GM19463 (cell line): ENCODE measurements around the gene DNAH6.
"Not testable (repeated sequence)": the region's sequence is repeated elsewhere in the genome, so short reads cannot be mapped to it uniquely, and the experiment has no call there.

ENCODE experiments used
- ATAC-seq: cut with Tn5 transposase; IDR thresholded peaks from one replicate; pipeline ENCODE4 v1.9.1; 2021; ENCODE audit warnings: mild to moderate bottlenecking, moderate library complexity; ENCODE audit not compliant: unreplicated experiment

DNAH6 gene, protein sequence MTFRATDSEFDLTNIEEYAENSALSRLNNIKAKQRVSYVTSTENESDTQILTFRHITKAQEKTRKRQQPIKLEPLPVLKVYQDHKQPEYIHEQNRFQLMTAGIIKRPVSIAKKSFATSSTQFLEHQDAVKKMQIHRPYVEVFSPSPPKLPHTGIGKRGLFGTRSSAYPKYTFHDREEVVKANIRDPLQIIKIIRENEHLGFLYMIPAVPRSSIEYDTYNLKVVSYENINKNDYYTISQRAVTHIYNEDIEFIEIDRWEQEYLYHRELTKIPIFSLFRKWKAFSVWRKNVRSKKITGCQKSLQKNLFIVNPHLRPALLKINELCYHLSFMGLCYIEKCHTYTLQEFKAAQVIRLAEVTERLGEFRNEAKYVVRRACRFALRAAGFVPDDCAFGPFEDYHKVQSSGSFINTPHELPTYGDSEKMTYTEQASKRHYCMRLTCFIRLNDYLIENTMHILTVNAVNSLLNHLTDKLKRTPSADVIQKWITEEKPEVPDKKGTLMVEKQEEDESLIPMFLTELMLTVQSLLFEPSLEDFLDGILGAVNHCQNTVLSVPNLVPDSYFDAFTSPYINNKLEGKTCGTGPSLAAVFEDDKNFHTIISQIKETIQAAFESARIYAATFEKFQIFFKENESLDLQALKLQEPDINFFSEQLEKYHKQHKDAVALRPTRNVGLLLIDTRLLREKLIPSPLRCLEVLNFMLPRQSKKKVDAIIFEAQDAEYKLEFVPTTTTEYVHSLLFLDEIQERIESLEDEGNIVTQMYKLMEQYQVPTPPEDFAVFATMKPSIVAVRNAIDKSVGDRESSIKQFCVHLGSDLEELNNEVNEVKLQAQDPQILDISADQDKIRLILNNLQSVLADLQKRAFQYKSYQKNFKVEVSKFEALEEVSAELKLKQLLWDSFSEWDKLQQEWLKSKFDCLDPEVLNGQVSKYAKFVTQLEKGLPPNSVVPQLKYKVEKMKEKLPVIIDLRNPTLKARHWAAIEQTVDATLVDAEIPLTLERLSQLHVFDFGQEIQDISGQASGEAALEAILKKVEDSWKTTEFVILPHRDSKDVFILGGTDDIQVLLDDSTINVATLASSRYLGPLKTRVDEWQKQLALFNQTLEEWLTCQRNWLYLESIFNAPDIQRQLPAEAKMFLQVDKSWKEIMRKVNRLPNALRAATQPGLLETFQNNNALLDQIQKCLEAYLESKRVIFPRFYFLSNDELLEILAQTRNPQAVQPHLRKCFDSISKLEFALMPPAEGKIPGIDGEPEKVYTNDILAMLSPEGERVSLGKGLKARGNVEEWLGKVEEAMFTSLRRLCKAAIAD (N-terminal part only)

DNA sequence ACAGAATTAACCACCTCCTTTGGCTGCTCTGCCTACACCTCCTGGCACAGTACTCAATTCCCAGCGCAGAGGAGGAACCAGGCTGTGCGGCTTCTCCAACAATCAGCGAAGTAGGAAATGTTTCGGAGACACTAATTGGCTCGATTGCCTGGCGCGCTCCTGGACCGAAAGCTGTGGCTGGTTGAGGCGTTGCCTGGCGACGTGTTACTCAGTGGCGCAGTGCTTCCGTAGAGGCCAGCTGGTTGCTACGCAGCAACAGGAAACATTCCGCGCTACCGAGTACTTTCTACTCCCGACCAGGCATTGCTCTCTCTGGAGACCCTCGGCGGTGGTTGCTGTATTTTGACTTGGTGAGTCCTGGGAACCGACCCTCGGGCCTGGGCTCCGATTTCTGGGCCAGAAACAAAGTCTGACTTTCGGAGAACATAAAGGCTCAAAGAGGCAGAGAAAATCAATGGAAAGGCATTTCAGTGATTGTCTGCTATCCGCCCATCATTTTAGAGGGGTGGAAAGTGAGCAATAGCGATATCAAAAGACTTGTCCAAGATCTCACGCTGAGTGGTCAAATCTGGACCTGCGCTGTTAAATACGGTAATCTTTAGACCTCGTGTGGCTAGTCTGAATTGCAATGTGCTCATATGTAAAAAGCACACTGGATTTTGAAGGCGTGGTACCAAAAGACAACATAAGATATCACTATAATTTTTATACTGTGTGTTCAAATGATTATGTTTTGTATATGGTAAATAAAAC lies at the start of gene DNAH6:
TSS of gene DNAH6 (plus strand) at position 265 of the 753 bp plus-strand sequence. CDS start 1,329 bp downstream, outside the sequence.
- ATAC-seq: peak; percentile 100

DNA sequence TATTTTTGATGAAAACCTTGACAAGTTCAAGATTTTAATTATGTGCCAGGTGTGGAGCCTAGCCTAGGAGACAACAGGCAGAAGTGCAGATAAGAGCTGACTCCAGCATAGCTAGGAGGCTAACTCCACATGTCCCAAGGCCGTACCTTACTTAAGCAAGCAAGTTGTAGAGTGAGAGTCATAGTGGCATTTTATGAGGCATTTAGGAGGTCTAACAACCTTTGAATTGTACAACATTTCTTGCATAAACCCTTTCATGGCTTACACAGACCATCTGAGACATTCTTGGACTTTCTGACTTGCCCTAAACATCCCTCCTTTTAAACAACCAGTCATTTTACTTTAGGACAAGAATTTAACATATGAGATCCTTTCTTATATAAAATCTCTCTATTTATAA lies 48.9 kb upstream of the DNAH6 start:
- no peak for ATAC-seq

DNA sequence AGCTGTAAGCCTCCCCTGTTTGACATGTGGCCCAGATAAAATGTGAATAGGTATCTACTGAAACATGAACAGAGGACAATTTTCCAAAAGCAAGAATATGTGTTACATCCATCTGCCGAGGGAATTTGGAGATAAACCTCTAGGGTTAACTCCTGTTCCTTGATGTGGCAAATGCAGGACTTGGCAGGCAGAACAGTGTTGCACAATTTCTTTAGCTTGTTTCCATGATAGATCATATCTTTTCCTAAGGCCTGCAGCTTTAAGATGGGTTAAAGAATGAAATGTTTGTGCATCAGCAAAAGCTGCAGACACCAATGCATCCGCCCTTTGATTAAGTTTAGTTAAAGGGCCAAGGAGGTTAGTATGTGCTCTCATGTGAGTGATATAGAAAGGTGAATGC lies 43.9 kb upstream of the DNAH6 start:
- not testable (repeated sequence) for ATAC-seq

DNA sequence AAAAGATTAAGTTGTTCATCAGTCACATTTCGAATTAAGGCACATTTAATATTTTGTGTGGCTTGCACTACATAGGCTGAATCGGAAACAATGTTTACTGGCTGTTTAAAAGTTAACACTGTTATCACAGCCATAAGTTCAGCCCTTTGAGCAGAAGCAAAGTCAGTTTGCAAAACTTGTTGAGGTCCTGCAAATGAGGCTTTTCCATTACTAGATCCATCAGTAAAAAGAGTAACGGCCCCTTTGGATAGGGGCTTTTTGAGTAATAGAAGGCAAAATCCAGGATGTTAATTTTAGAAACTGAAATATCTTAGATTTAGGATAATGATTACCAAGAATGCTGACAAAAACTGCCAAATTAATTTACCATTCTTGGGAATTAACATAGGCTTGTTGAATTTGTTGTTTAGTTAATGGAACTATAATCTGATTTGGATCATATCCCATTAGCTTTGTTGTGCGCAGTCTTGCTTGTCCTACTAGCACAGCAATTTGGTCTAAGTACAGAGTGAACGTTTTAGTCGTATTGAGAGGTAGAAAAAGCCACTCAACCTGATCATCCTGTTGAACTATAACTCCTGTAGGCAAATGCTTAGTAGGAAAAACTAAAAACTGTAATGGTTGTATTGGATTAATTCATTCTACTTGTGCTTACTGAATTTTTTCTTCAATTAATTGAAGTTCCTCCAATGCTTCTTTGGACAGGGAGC lies 43.3 kb upstream of the DNAH6 start:
- ATAC-seq: no peak

DNA sequence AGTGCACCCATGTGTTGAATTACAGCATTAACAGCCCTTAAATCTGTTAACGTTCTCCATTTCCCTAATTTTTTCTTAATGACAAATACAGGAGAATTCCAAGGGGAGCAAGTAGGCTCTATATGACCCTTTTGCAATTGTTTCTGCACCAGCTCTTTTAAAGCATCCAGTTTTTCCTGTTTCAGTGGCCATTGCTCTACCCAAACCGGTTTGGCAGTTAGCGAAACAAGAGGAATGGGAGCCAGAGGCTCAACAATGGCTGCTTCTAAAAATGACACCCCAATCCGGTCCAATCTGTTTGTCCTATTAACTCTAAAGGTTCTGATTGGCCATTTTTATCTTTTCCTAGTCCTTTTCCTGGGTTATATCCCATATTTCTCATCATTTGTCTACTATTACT lies 42.1 kb upstream of the DNAH6 start:
- no peak for ATAC-seq

DNA sequence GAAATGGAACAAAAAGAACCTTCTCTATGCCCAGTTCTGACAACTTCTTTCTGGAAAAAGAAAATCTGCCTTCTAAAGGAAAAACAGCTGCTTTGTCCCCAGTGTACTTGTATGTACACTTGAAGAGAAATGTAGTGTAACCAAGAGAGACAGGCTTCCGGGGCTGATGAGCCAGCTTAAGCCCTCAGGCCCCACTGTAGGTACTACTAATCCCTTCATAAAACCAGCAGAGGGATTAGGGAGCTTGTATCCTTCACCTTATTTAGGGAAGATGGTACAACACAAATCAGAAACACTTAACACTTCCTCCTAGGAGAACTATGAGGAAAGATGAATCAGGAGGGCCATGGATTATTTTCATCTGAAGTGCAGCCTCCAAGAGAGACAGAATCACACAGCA lies 38.4 kb upstream of the DNAH6 start:
- no peak for ATAC-seq

DNA sequence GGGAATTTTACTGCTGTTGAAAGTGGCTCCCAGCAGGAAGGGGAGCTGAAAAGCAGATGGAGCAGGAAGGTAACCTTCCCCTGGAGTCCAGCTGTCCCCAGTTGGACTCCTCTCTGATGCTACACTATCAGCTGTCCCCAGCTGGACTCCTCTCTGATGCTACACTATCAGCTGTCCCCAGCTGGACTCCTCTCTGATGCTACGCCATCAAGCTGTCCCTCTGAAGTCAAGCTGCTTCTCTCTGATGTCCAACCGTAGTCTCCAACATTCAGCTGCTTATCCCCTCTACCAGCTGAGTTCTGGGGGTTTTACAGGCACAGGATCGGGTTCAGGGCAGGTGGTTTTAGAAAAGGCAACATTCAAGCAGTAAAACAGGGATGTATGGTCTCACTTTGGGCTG lies 37.4 kb upstream of the DNAH6 start:
- ATAC-seq: no peak

DNA sequence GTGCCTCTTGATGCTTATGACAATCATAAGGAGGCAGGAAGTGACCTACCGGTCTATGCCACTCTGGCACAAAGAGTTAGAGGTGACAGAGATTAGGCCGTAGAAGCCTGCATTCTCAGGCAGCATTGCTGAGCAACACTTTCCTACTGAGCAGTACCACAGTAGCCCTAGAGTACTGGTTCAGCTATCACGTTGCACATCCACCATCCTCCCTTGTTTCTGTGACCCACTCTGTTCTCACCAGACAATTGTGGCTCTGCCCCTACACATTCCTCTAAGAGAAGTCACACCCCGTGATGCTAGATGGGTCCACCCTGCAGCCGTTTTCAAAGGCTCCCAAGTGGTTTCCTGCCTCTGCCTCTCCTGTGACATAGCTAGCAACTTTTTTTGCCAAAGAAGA lies 34.6 kb upstream of the DNAH6 start:
- ATAC-seq: no peak

DNA sequence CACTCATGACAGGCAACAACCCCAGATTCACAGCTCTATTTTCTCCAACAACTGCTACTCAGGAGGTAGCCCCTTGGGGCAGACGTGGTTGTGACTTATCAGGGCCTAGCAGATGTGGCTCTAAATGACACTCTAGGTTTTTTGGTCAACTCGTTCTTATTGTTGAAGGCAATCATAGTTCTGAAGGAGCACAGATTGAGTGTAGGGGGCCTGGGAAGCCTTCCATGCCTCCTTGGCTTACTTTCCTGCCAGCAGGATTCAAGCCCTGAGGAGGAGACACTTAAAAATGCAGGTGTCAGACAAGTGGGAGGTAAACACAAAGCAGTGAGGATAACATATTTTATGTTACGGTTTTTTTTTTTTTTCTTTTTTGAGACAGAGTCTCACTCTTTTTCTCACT lies 33.7 kb upstream of the DNAH6 start:
- ATAC-seq: no peak

DNA sequence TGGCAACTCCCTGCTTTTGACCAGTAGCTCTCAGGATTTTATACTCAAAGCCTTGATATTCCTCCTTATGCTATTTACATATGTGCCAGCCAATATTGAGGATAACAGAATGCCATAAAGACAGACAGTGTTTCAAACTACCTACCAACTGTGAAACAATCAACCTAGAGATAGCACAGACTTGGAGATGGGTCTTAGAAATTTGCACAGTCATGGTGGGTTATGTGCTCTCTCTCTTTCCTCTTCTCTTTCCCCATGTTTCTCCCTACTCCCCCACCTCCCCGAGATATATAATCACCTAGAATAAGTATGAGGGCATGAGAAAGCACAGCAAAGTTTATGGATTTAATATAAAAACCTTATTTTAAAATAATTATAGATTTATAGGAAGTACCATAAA lies 33.0 kb upstream of the DNAH6 start:
- ATAC-seq: no peak

DNA sequence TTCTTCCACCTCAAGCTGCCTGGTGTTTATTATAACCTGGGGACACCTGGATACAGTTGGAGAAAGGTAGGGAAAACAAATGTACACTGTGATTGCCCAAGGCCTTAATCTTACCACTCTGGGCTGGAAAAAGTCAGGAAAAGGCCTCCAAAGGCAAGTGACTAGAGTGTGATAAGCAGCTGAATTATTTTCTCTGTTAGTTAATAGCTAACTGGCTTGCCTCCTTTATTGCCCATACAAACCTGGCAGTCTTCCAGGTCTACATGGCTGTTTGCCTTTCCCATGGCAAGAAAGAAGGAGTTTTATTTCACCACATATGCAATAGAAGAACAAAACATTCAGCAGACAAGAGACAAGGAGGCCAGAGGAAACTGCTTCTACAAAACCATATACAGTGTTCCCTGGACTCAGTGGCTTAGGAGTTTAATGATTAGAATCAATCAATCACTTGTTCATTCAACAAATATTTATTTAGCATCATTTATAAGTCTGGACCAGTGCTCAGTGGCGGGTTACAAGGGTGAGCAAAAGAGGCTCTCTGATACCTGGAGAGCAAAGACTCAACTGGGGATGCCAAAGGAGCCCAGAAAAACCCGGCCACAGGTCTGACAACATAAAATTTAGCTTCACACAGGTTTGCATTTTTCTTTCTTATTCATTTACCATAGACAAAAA lies 29.7 kb upstream of the DNAH6 start:
- ATAC-seq: no peak

DNA sequence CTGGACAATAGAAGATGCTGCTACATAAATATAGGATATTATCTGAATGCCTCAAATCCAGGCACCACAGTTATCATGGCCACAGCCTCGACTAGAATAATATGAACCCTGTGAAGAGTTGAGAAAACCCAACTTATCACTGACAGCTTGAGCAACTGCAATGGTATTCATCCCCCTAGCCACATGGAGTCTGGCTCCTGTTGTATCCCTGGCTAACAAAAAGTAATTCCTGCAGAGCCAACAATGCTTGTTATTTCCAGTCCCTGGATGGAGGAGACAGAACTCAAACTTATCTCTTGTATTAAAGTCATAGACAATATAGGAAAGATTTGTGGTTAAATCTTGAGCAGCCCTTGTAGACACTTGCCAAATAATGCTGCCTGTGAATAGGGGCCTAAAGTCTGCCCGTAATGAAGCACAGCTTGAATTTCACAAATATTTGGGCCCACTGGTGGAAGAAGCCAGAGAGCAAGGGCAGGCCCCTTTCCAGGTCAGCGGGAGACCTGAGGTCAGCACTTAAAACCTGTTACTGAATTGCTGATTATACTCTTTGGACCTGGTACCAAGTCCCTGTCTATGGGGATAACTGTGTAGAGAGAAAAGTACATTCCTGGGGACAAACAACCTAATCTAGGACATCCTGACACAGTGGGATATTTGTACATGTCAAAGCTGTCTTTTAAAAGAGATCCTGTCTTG lies 28.9 kb upstream of the DNAH6 start:
- no peak for ATAC-seq

DNA sequence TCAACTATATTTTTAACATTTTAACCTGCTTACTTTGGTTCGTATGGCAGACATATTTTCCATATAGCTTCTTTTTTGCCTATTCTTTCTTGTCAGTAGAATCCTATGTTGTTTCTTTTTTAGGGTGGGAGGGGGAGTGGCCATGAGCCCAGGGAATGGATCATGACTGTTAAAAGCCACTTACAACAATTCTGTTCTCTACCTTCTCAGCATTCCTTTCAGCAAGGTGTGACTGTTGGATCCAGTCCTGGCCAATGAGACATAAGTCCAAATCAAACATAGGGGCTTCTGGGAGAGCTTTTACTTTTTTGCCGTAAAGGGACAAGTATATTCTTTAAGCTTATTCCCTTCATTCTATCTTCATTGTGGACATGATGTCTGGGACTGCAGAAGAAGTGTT lies 25.0 kb upstream of the DNAH6 start:
- no peak for ATAC-seq

DNA sequence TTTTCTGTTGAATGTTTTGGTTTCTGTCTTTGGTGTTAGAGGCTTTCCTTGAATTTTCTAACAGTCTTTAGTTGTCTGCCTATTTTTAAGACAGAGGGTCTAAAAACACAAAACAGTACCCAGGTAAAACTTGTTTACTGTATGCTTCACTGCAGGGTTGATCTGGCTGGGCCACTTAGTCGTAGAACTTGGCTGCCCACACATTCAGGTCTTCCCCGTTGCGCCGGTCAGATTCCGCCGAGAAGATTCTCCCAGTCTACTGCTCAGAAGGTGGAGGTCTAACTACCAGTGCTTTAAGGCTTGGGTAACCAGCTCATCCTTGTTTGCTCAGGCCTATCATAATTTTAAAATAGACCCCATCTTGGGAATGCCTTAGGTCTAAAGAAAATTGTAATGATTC lies 24.6 kb upstream of the DNAH6 start:
- ATAC-seq: no peak

DNA sequence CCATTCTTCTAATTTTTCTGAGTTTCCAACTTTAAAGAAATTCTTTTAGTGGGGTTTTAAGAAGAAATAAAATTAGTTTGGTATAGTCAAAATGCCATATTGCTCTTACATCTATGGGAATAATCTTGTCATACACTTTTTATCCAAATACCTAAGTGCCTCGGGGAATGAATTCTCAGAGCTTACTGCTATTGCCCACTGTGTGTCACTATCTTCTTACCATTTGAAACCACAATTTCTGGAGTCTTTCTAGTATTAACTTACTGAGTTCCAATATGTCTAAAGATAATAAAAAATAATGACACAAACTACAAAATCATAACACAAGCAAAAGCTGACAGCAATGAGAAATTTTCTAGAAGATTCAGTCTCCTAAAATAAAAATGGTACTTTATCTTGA lies 23.7 kb upstream of the DNAH6 start:
- no peak for ATAC-seq

DNA sequence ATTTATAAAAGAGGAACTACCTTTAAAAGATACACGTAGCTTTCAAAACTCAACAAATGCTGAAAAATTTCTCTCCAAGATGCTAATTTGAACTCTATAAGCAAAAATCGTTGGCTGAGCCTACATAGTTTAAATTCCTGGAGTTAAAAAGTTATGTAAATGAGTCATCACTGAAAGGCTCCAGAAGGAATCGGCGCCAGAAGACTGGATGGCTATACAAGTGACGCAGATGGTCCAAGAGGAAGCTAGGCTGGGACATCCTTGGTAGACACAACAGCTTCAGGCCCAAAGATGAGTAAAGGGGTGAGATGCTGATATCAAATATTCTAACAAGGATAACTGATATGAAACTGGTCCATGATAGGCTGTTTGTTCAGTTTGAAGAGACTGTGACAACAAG lies 22.8 kb upstream of the DNAH6 start:
- ATAC-seq: no peak

DNA sequence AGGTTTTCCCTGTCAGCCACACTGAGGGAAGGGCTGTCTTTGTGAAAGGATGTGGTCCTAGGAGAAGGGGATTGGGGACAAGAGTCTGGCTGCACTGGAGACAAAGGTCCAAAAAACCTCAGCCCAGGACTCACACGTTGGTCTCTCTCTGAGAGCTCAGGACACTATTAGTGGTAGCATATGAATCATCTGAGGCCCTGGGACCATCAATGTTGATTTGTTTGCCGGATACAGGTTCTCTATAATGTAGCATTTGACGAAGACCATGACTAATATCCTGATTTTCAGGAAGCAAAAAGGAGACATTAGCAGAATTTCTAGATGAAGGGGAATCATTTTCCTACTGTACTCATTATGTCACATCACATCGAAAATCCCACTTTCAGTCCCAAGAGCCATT lies 22.2 kb upstream of the DNAH6 start:
- no peak for ATAC-seq

DNA sequence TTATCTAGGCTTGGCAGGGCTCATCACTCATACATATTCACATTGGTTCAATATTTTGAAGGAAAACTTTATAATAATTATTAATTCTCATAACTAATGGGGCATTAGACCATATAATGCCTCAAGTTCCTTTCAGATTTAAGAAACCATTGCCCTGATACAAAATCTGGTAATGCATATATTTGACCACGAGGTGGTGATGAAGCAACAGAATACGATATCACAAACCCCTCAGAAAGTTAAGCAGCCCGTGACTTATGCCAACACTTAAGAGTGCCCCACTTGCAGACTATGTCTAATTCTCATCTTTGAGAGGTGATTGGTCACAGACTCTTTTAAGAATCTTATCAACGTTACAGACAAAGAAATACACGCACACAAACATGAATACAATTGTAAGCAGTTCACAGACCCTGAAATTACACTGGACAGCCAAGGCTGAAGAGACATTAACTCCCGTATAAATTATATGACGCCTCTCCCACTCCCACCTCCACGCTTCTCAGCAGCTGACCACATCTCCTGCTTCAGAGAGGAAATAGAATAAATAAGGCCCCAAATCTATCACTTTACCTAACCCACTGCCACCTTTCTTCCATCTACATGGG lies 20.7 kb upstream of the DNAH6 start:
- peak; percentile 81 for ATAC-seq
